Fibroblast of skin of back (primary cell): ENCODE measurements around the gene GLUL. TPM values are rescaled to one million over a fixed set of nuclear protein-coding genes. Genes with fewer than 3 reads are reported as not detected.

Experiments used
- DNase-seq: peaks from one replicate; pipeline ENCODE4 v3.0.0-alpha.2; 2013
- polyA plus RNA-seq, 2 experiments: library from polyadenylated mRNA; unstranded; fragments of 120-200 nt; gene quantifications; one replicate each; pipeline ENCODE4 v1.2.1, GENCODE V29; 2013; ENCODE audit not compliant: insufficient read length in 2 of 2

GLUL gene
- 132 TPM for polyA plus RNA-seq (2013, experiment 1 of 2; ENCODE audit: insufficient read length)
- polyA plus RNA-seq (2013, experiment 2 of 2; ENCODE audit: insufficient read length): 119 TPM

DNA sequence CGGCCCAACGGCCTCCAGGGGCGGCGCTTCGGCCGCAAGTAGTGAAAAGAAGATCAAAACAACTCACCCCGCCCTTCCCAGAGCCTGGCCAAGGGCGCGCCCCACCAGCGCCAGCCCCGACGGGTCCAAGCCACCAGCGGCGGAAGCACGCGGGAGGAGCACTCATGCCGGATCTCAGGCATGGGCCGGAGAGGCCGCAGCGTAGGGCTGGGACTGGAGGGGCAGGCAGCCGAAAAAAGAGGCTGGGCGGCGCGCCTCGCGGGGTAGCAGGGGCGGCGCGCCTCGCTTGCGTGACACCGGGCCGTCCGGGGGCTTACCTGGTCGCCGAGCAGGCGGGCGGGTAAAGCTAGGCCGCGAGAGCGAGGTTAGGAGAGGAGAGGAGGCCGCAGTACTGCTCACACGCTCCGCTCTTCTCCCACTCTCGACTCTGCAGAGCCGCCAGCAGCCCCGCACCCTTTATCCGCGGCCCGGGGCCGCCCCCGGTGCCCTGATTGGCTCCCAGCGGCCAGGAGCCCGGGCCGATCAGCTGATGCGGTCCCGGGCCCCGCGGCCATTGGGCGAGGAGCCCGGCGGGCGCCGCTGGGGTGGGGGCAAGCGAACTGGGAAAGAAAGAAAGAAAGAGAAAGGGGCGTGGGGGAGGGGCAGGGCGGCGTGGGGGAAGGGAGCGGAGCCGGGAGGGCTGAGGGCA, at the start of gene GLUL:
Gene GLUL, minus strand, starts transcription at position 429 of the 688 bp plus-strand sequence. CDS start 3,053 bp downstream, outside the sequence.
- DNase-seq: peak; percentile 94

DNA sequence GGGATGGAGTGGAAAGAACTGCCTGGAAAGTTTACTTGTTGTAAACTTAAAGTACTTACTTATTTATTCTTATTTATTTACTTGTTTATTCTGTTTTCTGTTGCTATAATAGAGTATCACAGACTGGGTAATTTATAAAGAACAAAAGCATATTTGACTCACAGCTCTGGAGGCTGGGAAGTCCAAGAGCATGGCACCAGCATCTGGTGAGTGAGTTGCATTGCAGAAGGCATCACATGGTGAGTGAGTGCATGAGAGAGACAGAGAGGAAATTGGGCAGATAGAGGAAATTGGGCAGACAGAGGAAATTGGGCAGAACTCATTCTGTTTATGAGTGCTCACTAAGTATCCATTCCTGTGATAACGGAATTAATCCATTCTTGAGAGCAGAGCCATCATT, 46.7 kb upstream of the GLUL start:
- no peak for DNase-seq

DNA sequence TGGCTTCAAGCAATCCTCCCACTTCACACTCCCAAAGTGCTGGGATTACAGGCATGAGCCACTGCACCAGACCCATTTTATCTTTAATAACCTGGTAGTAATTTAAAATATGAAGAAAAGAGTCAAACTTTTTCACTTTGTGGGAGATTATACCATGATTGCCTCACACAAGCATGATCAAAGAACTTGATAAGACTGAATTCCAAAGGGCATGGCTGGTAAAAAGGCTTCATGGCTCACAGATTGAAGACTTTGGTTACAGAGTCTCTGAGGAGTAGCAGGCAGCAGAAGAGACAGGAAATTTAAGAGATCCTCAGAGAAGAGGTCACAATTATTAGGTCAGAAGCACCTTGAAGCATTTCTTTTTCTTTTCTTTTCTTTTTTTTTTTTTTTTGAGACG, 42.0 kb upstream of the GLUL start:
- no peak for DNase-seq

DNA sequence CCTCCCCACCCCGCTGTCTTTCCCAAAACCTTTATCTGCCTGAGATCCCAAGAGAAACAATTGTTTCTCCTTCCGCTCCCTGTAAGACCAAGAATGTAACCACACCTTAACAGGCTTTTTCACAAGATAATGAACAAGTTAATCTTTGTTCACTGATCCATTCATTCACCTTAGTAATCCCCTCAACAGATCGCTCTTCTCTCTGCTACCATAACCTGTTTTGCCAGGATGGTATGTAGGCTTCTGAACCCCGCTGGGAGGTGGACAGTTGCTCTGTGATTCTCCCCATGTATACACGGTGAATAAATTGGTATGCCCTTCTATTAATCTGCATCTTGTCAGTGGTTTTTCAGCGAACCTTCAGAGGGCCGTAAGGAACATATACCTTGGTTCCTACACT, 39.7 kb upstream of the GLUL start:
- no peak for DNase-seq

DNA sequence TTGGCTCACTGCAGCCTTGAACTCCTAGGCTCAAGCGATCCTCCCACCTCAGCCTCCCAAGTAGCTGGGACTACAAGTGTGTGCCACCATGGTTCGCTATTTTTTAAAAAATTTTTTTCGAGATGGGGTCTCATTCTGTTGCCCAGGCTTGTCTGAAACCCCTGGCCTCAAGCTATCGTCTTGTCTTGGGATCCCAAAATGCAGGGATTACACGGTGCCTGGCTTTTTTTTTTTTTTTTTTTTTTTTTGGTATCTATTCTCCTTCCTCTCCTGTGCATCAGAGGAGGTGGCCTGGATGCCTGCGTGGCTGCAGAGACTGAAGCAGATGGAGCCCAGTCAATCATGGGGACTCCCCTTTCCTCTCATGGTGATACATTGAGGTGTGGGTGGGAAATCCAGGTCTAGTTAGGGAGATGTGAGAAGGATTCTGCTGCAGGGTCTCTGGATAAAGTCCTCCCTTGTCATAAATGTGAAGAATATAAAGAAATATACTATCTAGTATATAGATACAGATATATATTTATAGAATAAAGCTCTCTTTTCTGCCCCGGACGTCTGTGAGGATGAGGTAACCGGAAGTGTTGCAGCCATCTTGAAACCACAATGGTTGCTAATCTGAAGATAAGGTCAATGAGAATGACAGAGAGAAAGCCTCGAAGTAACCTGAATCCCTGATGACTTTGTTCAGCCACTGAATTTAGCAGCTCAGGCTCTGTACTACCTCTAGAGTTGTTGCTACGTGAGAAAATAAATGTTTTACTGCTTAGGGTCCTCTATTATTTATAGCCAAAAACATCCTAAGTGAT, 38.9 kb upstream of the GLUL start:
- DNase-seq: no peak

DNA sequence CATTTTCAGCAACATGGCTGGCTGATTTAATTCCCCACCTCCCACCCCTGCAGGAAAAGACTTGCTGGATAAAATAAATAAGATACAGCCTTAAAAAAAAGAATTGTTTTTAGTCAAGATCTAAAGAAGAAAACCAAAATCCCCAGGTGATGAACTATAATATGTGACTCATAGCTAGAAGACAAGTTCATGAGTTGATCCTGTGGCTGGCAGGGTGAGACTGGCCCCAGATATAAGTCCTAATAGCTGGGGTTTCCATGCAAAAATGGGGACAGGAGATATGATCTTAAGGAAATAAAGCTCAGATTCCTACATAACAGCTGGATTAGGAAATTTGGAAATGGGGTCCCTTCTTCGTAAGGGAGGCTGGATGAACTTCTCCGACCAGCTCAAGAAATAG, 36.5 kb upstream of the GLUL start:
- no peak for DNase-seq

DNA sequence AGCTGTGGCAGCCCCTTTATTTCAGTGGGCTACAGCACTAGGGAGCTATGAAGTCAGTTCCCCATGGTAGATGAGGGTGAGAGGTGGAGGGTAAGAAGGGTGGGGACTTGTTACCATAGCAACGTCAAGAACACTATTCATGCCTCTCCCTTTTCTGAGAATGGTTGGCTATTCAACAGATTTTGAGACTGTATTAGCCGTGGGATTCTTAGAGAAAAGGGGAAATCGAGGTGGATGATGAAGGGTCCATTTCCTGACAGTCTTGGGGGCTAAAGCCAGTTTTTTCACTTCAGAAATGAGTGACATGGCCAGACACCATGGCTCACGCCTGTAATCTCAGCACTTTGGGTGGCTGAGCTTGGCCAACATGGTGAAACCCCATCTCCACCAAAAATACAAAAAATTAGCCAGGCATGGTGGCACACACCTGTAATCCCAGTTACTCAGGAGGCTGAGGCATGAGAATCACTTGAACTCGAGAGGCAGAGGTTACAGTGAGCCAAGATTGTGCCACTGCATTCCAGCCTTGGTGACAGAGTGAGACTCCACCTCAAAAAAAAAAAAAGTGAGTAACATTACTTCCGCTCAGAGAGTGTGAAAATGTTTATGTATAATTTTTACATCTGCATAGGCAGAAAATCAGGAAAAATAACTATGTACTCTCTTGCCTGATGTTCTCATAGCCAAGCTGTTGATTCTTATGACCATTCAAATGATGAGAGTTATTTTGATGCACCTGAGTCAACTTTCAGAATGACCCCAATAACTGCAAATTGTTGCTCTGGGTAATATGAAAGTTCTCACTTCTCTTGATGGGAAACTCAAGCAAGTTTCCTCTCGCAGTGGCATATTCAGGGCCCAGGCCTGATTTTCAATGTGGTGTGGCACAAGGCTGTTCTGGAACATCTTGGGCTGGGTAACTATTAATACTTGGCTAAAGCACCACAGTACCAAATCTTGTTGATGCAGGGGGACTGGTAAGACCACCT, 35.1 kb upstream of the GLUL start:
- DNase-seq: no peak

DNA sequence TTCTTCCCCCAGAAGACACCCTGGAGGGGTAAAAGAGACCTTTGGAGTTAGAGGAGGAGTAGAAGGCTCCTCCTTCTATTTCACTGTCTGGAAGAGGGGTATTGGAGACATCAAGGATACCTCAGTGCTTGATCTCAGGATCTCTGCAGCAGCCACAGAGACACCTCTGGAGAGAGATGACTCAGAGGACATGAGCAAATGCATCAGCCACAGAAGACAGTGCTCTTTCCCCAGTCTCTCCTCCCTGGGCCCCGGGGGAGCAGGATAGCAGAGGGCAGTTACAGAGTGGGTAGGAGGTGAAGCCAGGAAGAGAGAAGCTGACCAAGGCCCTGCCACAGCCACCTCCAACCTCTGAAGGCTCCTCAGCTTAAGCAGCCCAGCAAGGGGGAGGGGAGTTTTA, 24.2 kb upstream of the GLUL start:
- no peak for DNase-seq

DNA sequence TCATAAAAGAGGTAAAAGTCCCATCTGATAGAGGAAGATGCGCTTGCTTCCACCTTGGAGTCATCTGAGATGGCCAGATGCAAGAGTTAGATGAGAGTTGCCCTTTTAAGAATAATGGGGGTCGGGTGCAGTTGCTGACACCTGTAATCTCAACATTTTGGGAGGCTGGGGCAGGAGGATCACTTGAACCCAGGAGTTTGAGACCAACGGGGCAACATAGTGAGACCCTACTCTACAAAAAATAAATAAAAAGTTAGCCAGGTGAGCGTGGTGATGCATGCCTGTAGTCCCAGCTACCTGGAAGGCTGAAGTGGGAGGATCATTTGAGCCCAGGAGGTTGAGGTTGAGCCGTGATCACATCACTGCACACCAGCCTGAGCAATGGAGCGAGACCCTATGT, 22.4 kb upstream of the GLUL start:
- DNase-seq: no peak

DNA sequence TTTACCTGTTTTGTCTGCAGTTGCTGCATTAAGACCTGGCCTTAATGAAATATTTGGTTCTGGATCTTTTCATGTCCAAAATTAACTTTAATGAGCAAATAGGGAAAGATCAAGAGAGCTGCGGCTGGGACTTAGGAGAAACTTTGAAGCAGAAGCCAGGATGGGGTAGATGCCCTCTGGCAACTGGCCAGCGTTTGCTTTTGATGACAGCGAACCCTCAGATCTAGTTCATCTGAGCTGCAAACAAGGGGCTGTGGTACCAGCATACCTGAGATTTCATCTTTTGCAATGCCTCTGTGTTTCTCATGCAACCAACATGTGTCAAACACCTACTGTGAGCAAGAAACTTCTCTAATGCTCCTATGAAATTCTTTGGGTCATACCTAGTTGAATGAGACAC, 21.9 kb upstream of the GLUL start:
- no peak for DNase-seq

DNA sequence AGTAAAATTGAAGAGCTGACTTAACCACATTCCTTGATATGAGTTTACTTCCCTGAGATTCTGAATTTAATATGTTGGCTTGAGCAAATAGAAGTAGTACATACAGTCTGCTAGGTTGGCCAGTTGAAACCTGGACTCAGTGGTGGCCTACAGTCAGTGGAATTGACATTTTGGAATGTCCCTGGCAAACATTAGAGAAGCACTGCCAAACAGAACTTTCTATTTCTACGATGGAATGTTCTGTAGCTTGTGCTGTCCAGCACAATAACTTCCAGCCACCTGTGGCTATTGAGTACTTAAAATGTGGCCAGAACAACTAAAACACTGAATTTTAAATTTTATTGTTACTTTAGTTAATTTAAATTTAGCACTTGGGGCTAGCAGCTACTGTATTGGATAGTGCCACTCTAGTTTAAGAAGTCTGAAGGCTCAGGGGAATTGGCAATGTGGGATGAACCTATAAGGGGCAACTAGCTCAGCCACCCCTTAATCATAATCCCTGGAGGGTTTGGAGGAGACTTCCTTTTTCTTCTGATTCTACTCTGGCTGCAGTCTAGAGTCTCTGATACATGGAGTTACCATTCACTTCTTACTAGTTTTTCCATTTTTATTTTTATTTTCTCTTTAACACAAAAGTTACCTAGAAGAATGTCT, 19.2 kb upstream of the GLUL start:
- no peak for DNase-seq

DNA sequence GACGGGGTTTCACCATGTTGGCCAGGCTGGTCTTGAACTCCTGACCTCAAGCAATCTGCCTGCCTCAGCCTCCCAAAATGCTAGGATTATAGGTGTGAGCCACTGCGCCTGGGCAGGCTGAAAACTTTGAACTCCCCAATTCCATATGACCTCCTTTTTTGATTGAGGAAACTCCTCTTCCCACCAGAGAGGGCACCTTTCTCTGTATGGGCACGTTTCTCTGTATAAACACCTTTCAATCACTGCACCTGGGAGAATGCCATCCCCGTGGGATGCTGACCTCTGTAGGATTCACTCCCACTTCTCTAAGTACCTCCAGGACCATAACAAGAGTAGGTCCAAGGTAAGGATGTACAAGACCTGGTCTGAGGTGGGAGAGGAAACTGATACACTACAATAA, 18.5 kb upstream of the GLUL start:
- no peak for DNase-seq

DNA sequence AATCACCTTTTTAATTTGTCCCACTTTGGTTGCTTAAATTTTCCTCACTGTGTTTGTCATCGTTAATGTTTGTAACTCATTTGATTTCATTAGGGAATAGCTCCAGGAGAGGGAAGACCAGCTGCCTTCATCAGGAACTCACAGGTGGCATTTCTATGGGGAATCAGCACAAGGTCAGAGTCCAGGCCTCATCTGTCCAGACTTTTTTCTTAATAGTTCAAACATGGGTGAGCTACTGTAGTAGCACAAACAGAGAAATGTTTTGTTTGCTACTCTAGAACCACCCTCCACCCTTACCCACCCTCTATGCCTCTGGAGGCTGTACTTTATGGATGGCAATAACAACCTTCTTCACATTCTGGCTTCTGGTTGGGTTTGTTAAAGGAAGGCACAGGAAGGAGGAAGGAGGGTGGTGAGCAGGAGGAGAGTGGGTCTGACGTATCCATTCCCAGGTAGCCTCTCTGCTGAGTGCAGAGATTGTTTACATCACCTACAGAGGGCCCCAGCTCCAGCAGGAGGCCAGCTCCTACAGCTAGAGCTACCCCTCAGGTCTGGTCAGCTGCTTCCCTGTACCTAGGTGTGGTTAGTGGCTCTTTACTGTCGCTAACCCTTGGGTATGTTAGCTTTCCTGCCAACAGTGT, 17.0 kb upstream of the GLUL start:
- DNase-seq: no peak

DNA sequence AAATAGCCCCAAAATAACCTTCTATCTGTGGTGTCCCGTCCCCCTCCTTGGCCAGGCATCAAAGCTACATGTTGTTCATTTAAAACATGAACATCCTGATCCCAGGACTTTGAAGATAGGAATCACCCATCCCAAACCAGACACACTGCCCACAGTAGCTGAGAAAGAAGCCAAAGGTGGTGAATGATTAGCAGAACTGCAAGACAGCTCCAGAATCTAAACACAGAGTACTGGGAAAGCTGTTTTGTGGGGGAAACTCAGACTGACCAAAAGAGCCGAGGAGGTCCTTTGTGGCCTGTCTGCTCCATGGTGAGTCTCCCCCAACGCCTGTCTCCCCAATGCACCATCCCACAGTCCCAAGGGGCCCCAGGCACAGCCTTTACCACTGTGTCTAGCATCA, 16.1 kb upstream of the GLUL start:
- DNase-seq: no peak

DNA sequence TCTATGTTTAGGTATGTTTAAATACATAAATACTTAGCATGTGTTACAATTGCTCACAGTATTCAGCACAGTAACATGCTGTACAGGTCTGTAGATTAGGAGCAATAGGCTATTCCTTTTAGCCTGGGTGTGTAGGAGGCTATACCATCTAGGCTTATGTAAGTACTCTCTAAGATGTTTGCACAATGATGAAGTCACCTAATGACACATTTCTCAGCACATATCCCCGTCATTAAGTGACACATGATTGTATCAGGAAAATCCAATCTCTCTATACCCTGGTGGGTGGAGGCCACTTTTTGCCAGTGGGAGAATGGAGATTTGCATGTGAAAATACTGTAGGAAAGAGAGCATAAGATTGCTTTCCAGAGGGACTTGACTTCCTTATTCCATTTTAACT, 14.4 kb upstream of the GLUL start:
- no peak for DNase-seq

DNA sequence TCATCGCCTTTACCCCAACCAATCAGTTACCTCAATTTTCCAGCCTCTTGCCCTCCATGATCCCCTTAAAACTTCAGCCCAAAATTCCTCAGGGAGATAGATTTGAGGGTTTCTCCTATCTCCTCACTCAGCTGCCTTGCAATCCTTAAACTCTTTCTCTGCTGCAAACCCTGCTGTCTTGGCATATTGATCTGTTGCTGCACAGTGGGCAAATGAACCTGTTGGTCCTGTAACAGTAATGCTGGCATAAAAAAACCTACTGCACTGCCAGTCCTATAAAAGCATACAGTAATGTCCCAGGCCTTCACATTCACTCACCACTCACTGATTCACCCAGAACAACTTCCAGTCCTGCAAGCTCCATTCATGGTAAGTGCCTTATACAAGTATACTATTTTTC, 14.0 kb upstream of the GLUL start:
- no peak for DNase-seq

DNA sequence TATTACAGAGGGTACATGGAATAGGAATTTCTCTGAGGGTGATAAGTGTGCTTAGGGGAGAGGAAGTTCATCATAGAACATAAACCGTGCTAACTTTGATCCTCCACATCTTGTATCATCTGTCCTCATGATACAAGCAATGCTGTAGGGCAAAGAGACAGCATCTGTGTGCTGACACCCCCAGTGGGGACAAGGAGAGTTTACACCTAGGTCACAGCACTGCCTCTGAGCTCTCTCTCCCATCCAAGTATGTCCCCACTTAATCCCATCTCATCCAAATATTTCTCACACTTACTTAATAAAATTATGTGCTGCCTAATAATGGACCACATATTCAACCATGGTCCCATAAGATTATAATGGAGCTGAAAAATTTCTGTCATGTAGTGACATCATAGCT, 13.2 kb upstream of the GLUL start:
- no peak for DNase-seq

DNA sequence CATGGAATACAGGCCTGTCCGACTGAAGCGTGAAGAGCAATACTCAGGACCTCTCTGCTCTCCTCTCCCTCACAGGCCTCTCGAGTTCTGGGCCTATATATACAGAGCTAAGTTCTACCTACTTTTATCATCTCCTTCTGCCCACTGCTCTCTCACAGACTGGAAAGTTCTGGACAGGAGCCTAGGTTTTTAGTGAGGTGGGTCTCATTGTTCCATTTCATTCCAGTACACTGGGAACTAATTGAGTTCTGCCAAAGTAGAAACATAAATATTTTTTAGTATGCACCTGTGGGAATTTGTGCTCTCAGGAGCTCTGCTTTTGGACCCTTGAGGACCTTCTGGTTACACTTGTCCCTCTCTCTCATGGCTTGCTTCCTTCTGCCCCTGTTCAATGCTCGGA, 9.0 kb upstream of the GLUL start, which contains the start of gene TEDDM1:
Gene TEDDM1, minus strand, starts transcription at position 101 of the 400 bp plus-strand sequence. CDS start 182 bp downstream, outside the sequence.
- DNase-seq: no peak

DNA sequence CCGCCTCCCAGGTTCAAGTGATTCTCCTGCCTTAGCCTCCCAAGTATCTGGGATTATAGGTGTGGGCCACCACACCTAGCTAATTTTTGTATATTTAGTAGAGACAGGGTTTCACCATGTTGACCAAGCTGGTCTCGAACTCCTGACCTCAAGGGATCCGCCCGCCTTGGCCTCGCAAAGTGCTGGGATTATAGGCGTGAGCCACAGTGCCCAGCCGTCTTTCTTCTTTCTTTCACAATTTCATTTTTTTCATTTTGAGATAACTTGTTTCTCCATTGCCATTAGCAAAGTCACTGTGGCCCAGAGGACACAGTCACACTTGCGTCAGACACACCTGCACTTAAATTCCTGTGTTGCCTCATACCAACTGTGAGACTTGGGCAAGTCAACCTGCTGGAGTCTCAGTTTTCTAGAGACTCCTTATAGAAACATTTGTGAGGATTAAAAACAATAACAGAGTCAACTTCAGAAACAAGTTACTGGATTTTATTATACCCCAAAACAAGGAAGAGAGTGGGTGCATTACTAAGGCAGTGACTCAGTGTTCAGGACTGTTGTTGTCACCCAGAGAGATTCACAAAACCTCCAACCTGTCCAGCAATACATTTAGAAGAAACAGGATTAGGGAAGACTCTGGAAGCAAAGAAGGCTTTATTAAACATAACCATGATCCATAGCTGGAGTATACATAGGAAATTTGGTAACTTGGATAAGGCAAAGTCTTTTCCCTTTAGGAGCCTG, 6.2 kb upstream of the GLUL start:
- DNase-seq: no peak

DNA sequence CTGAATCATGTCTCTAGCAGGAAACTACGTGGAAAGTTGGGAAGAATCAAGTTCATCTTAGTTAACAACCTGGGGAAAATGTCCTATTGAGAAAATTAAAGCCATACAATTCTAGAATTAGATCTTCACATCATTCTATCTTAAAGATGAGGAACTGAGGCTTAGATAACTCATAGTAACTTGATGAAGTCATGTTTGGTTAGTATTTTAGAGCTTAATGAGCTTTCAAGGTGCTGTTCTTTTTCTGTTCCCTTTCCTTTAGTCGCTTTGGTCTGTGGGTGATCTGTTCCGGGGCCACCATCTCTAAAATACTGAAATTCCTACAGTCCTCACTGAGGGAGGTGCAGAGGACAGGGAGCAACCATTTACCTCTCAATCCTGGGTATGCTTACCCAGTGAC, 4.3 kb upstream of the GLUL start:
- DNase-seq: no peak
